HepG2 (cell line): Measurements from ENCODE around the gene CXCR5. TPM values are rescaled to one million over a fixed set of nuclear protein-coding genes. Genes with fewer than 3 reads are reported as not detected.

Experiments used
- CC2D1A ChIP-seq: sonication (generic); formaldehyde crosslinking; IDR thresholded peaks from 2 replicates; pipeline ENCODE4 v1.8.1; 2023; ENCODE audit warnings: mild to moderate bottlenecking, missing genetic modification reagents
- IKZF4 ChIP-seq: sonication (generic); formaldehyde crosslinking; IDR thresholded peaks from 2 replicates; pipeline ENCODE4 v1.5.1; 2020; ENCODE audit warnings: borderline replicate concordance, mild to moderate bottlenecking, low read depth, missing genetic modification reagents; ENCODE audit errors: not compliant biosample characterization
- IRF2 ChIP-seq: IDR thresholded peaks from 2 replicates; pipeline ENCODE4 v1.6.1; 2018; ENCODE audit warnings: missing genetic modification reagents, missing compliant biosample characterization
- NFIB ChIP-seq: sonication (generic); formaldehyde crosslinking; IDR thresholded peaks from 2 replicates; pipeline ENCODE4 v1.9.0; 2021; ENCODE audit warnings: missing genetic modification reagents, mild to moderate bottlenecking, borderline replicate concordance
- POGZ ChIP-seq: sonication (generic); formaldehyde crosslinking; IDR thresholded peaks from 2 replicates; pipeline ENCODE4 v1.4.0; 2020; ENCODE audit warnings: mild to moderate bottlenecking, missing genetic modification reagents
- SMAD3 ChIP-seq: sonication (generic); formaldehyde crosslinking; IDR thresholded peaks from 2 replicates; pipeline ENCODE4 v1.4.0; 2020; ENCODE audit warnings: missing genetic modification reagents
- ZBTB1 ChIP-seq: sonication (generic); formaldehyde crosslinking; IDR thresholded peaks from 2 replicates; pipeline ENCODE4 v1.4.0; 2020; ENCODE audit warnings: missing genetic modification reagents, borderline replicate concordance
- ZNF138 ChIP-seq: sonication (generic); formaldehyde crosslinking; IDR thresholded peaks from 2 replicates; pipeline ENCODE4 v1.5.0; 2020; ENCODE audit warnings: mild to moderate bottlenecking, low read depth, missing genetic modification reagents
- ZNF616 ChIP-seq: sonication (generic); formaldehyde crosslinking; IDR thresholded peaks from 2 replicates; pipeline ENCODE4 v1.5.0; 2020; ENCODE audit warnings: low read depth, mild to moderate bottlenecking, missing genetic modification reagents
- ZNF619 ChIP-seq: sonication (generic); formaldehyde crosslinking; IDR thresholded peaks from 2 replicates; pipeline ENCODE4 v1.4.0; 2020; ENCODE audit warnings: mild to moderate bottlenecking, missing genetic modification reagents
- polyA plus RNA-seq, 8 experiments: library from polyadenylated mRNA; depleted of rRNA in 3 of 8; stranded (reverse) in 7 of 8; unstranded in 1 of 8; fragments of >200 nt; fragmentation: Illumina TruSeq in 4 of 8; extraction: Trizol in 4 of 8; gene quantifications; 2 replicates each; pipeline versions ENCODE4 v1.2.1 to v1.2.3, GENCODE V29; 2011 to 2016; ENCODE audit warnings: low read depth in 4 of 8, missing spikeins in 1 of 8, mixed read lengths in 1 of 8; ENCODE audit not compliant: insufficient read depth in 1 of 8
- total RNA-seq, 5 experiments: library from RNA; depleted of rRNA; stranded (reverse); fragments of >200 nt; fragmentation: Illumina TruSeq; extraction: Trizol; gene quantifications; 2 replicates each; pipeline ENCODE4 v1.2.3, GENCODE V29; 2016; ENCODE audit warnings: low read depth in 1 of 5
- TF ChIP-seq, protein P1 (sequence below): sonication (generic); formaldehyde crosslinking; IDR thresholded peaks from 2 replicates; pipeline ENCODE4 v1.5.0; 2020; ENCODE audit warnings: mild to moderate bottlenecking, missing genetic modification reagents, borderline replicate concordance
- TF ChIP-seq, protein P2 (sequence below), 2 experiments: fragments of 450-650 bp in 1 of 2; sonication (generic) in 1 of 2; formaldehyde crosslinking; IDR thresholded peaks; 2 replicates each; pipeline versions ENCODE4 v1.5.0 to v1.8.0; 2020 to 2022; ENCODE audit warnings: mild to moderate bottlenecking in 1 of 2, missing genetic modification reagents in 1 of 2
- TF ChIP-seq, protein P3 (sequence below): sonication (generic); formaldehyde crosslinking; IDR thresholded peaks from 2 replicates; pipeline ENCODE4 v1.5.0; 2020; ENCODE audit warnings: missing genetic modification reagents
- TF ChIP-seq, protein P4 (sequence below): sonication (generic); formaldehyde crosslinking; IDR thresholded peaks from 2 replicates; pipeline ENCODE4 v1.5.0; 2020; ENCODE audit warnings: missing genetic modification reagents
- TF ChIP-seq, protein P5 (sequence below): IDR thresholded peaks from 2 replicates; pipeline ENCODE4 v1.6.1; 2016; ENCODE audit warnings: missing compliant biosample characterization, missing genetic modification reagents, borderline replicate concordance

CXCR5 gene
- total and polyA plus RNA-seq, 2 of the 13 experiments (the other 11 are each of a cell fraction or from before 2014, with no cell fraction given): not detected

DNA sequence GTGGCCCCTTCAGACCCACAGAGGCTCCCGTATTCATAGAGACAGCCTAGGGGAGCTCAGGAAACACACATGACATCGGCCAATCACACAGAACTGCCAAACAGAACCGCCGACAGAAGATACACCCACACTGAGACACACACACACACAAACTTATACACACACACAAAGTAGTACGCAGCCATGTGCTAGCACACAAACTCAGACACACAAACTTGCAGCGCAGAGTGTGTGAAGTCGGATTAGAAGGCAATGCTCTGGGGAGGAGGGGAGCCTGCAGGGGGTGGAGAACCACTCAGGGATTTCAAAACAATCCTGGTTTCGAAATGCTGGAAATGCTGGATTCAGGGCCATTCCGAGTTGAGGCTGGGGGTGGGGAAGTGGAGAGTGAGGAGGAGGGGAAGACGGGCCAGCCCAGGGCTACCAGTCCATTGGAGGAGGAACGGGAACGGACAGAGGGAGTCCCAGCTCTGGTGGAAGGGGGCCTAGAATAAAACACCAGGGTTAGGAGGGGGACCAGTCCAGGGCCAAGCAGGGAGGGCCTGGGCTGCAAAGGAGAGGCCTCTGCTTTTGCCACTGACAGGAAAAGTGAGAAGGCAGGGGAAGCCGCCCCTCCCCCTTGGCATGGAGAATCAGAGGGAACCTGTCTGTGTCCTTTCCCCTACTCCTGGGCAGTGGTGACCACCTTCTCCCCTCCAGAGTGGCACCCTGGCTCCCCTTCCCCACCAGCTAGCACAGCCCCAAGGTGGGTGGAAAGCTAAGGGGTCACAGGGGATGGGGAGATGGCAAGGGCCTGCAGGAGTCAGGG, 37.6 kb downstream of the CXCR5 start (continued):
- TF ChIP-seq, protein P1, sequence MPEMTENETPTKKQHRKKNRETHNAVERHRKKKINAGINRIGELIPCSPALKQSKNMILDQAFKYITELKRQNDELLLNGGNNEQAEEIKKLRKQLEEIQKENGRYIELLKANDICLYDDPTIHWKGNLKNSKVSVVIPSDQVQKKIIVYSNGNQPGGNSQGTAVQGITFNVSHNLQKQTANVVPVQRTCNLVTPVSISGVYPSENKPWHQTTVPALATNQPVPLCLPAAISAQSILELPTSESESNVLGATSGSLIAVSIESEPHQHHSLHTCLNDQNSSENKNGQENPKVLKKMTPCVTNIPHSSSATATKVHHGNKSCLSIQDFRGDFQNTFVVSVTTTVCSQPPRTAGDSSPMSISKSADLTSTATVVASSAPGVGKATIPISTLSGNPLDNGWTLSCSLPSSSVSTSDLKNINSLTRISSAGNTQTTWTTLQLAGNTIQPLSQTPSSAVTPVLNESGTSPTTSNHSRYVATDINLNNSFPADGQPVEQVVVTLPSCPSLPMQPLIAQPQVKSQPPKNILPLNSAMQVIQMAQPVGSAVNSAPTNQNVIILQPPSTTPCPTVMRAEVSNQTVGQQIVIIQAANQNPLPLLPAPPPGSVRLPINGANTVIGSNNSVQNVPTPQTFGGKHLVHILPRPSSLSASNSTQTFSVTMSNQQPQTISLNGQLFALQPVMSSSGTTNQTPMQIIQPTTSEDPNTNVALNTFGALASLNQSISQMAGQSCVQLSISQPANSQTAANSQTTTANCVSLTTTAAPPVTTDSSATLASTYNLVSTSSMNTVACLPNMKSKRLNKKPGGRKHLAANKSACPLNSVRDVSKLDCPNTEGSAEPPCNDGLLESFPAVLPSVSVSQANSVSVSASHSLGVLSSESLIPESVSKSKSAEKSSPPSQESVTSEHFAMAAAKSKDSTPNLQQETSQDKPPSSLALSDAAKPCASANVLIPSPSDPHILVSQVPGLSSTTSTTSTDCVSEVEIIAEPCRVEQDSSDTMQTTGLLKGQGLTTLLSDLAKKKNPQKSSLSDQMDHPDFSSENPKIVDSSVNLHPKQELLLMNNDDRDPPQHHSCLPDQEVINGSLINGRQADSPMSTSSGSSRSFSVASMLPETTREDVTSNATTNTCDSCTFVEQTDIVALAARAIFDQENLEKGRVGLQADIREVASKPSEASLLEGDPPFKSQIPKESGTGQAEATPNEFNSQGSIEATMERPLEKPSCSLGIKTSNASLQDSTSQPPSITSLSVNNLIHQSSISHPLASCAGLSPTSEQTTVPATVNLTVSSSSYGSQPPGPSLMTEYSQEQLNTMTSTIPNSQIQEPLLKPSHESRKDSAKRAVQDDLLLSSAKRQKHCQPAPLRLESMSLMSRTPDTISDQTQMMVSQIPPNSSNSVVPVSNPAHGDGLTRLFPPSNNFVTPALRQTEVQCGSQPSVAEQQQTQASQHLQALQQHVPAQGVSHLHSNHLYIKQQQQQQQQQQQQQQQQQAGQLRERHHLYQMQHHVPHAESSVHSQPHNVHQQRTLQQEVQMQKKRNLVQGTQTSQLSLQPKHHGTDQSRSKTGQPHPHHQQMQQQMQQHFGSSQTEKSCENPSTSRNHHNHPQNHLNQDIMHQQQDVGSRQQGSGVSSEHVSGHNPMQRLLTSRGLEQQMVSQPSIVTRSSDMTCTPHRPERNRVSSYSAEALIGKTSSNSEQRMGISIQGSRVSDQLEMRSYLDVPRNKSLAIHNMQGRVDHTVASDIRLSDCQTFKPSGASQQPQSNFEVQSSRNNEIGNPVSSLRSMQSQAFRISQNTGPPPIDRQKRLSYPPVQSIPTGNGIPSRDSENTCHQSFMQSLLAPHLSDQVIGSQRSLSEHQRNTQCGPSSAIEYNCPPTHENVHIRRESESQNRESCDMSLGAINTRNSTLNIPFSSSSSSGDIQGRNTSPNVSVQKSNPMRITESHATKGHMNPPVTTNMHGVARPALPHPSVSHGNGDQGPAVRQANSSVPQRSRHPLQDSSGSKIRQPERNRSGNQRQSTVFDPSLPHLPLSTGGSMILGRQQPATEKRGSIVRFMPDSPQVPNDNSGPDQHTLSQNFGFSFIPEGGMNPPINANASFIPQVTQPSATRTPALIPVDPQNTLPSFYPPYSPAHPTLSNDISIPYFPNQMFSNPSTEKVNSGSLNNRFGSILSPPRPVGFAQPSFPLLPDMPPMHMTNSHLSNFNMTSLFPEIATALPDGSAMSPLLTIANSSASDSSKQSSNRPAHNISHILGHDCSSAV (CRISPR knock-in tag): no peak
- TF ChIP-seq IRF2 (CRISPR knock-in tag) (peak; percentile 45; the same call in 1 of the 2 replicates), ZNF619 (no peak), CC2D1A (CRISPR knock-in tag) (no peak), POGZ (CRISPR knock-in tag) (no peak), ZBTB1 (no peak), SMAD3 (CRISPR knock-in tag) (peak; percentile 73; the same call in 1 of the 2 replicates), ZNF138 (CRISPR knock-in tag) (no peak), ZNF616 (CRISPR knock-in tag) (no peak), IKZF4 (CRISPR knock-in tag) (no peak), NFIB (no peak)
- TF ChIP-seq, protein P2, sequence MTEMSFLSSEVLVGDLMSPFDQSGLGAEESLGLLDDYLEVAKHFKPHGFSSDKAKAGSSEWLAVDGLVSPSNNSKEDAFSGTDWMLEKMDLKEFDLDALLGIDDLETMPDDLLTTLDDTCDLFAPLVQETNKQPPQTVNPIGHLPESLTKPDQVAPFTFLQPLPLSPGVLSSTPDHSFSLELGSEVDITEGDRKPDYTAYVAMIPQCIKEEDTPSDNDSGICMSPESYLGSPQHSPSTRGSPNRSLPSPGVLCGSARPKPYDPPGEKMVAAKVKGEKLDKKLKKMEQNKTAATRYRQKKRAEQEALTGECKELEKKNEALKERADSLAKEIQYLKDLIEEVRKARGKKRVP (CRISPR knock-in tag; IDR thresholded peaks at IDR 0.05): peak in 1 of 2 experiments; percentile 12; a peak in 1 of 4 replicates
- TF ChIP-seq, protein P3, sequence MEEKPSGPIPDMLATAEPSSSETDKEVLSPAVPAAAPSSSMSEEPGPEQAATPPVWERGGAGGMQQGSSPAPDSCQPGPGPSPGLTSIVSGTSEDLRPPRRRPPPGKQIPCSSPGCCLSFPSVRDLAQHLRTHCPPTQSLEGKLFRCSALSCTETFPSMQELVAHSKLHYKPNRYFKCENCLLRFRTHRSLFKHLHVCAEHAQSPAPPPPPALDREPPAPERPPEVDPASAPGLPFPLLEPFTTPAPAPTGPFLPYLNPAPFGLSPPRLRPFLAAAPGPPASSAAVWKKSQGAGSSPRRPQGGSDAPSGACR: peak; percentile 92
- TF ChIP-seq, protein P4, sequence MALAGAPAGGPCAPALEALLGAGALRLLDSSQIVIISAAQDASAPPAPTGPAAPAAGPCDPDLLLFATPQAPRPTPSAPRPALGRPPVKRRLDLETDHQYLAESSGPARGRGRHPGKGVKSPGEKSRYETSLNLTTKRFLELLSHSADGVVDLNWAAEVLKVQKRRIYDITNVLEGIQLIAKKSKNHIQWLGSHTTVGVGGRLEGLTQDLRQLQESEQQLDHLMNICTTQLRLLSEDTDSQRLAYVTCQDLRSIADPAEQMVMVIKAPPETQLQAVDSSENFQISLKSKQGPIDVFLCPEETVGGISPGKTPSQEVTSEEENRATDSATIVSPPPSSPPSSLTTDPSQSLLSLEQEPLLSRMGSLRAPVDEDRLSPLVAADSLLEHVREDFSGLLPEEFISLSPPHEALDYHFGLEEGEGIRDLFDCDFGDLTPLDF (CRISPR knock-in tag): no peak
- TF ChIP-seq, protein P5, sequence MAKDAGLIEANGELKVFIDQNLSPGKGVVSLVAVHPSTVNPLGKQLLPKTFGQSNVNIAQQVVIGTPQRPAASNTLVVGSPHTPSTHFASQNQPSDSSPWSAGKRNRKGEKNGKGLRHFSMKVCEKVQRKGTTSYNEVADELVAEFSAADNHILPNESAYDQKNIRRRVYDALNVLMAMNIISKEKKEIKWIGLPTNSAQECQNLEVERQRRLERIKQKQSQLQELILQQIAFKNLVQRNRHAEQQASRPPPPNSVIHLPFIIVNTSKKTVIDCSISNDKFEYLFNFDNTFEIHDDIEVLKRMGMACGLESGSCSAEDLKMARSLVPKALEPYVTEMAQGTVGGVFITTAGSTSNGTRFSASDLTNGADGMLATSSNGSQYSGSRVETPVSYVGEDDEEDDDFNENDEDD (CRISPR knock-in tag): peak; percentile 31; the same call in 1 of the 2 replicates
